Glutamatergic neuron (in vitro differentiated cells): Measurements from ENCODE around the gene CACHD1. TPM values are rescaled to one million over a fixed set of nuclear protein-coding genes. Genes with fewer than 3 reads are reported as not detected.

Source experiments
- DNase-seq: peaks from one replicate; pipeline ENCODE4 v3.0.0; 2022
- H3K27ac Mint-ChIP-seq: one replicate; pipeline ENCODE4 v1.8.0; 2020; ENCODE audit warnings: mild to moderate bottlenecking, mixed read lengths, inconsistent platforms; ENCODE audit not compliant: unreplicated experiment
- H3K27me3 Mint-ChIP-seq: one replicate; pipeline ENCODE4 v1.8.0; 2020; ENCODE audit warnings: mild to moderate bottlenecking, moderate library complexity, mixed read lengths, inconsistent platforms; ENCODE audit not compliant: unreplicated experiment
- H3K36me3 Mint-ChIP-seq: one replicate; pipeline ENCODE4 v1.8.0; 2020; ENCODE audit warnings: mild to moderate bottlenecking, mixed read lengths, inconsistent platforms; ENCODE audit not compliant: unreplicated experiment
- H3K4me1 Mint-ChIP-seq: one replicate; pipeline ENCODE4 v1.8.0; 2020; ENCODE audit warnings: mild to moderate bottlenecking, low read depth, mixed read lengths, inconsistent platforms; ENCODE audit not compliant: unreplicated experiment
- H3K4me3 Mint-ChIP-seq: one replicate; pipeline ENCODE4 v1.8.0; 2020; ENCODE audit warnings: mild to moderate bottlenecking, mixed read lengths, inconsistent platforms; ENCODE audit not compliant: unreplicated experiment
- H3K9me3 Mint-ChIP-seq: one replicate; pipeline ENCODE4 v1.8.0; 2020; ENCODE audit warnings: mild to moderate bottlenecking, moderate library complexity, mixed read lengths, inconsistent platforms; ENCODE audit not compliant: unreplicated experiment
- total RNA-seq: library from RNA; stranded (reverse); fragmentation: NEBNext Ultra II Directional; extraction: Animal tissue kit (Norgen Biotek cat#: 25700); gene quantifications from one replicate; pipeline ENCODE4 v1.2.1, GENCODE V29; 2021; ENCODE audit not compliant: unreplicated experiment
- TF ChIP-seq, protein P1 (sequence below): fragments of 200-600 bp; sonication (generic); IDR thresholded peaks from one replicate; pipeline ENCODE4 v1.5.0; 2021; ENCODE audit not compliant: partially characterized antibody, unreplicated experiment

CACHD1 gene
- total RNA-seq, 1 donor from 2014 or later = 9.4 TPM

DNA sequence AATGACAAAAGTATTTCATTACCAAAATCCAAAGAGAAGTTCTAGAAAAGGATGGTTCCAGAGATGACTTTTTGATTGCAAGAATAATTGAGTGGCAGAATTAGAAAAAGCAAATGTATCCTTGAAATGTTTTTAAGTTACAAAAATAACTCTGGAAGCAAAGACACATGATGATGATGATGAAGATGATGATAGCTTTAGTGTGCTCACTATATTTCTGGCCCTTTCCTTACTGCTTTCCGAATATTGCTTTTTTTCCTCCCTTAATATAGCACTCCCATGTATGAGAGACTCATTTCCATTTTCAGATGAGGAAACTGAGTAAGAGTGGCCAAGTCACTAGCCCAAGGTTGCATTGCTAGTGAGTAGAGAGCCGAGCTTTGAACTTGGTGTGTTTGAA is 54.7 kb downstream of the CACHD1 start:
- DNase-seq = no peak
- H3K36me3 Mint-ChIP-seq = no peaks in the 10 kb centered on the region
- TF ChIP-seq, protein P1, sequence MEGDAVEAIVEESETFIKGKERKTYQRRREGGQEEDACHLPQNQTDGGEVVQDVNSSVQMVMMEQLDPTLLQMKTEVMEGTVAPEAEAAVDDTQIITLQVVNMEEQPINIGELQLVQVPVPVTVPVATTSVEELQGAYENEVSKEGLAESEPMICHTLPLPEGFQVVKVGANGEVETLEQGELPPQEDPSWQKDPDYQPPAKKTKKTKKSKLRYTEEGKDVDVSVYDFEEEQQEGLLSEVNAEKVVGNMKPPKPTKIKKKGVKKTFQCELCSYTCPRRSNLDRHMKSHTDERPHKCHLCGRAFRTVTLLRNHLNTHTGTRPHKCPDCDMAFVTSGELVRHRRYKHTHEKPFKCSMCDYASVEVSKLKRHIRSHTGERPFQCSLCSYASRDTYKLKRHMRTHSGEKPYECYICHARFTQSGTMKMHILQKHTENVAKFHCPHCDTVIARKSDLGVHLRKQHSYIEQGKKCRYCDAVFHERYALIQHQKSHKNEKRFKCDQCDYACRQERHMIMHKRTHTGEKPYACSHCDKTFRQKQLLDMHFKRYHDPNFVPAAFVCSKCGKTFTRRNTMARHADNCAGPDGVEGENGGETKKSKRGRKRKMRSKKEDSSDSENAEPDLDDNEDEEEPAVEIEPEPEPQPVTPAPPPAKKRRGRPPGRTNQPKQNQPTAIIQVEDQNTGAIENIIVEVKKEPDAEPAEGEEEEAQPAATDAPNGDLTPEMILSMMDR = no peak
- H3K27me3 Mint-ChIP-seq = no peaks in the 10 kb centered on the region
- no peak overlapping the region for H3K4me3 Mint-ChIP-seq
- peaks cover 10% of the 10 kb centered on the region for H3K4me1 Mint-ChIP-seq
- H3K9me3 Mint-ChIP-seq = no peaks in the 10 kb centered on the region
- no peak overlapping the region for H3K27ac Mint-ChIP-seq

DNA sequence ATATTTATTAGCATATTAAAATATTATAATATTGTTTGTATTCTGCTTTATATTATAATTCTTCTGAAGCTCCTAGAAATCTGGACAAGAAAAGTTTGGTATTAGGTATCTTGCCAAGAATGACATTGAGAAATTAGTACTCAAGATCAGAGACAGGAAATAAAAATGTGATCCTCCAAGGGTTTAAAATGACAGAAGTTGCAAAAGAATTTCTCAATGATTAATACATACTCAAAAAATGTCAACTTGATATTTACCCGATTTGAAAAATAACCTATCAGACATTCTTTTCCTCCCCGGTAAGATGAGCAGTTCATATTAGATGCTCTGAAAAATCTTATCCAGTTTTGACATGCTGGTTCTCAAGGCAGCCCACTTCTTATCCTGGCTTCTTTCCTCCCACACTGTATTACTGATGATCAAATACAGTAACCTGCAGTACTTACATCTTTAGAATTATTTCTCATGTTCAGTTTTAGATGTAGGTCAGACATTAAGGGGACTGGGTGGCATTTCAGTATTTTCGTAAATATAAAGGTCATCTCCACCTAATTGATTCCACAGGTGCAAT is 55.3 kb downstream of the CACHD1 start:
- Mint-ChIP-seq H3K9me3 (no peaks in the 10 kb centered on the region), H3K27ac (no peak overlapping the region), H3K4me1 (peaks cover 10% of the 10 kb centered on the region), H3K4me3 (no peak overlapping the region), H3K27me3 (no peaks in the 10 kb centered on the region), H3K36me3 (no peaks in the 10 kb centered on the region)
- no peak for DNase-seq
- TF ChIP-seq, protein P1 = no peak

DNA sequence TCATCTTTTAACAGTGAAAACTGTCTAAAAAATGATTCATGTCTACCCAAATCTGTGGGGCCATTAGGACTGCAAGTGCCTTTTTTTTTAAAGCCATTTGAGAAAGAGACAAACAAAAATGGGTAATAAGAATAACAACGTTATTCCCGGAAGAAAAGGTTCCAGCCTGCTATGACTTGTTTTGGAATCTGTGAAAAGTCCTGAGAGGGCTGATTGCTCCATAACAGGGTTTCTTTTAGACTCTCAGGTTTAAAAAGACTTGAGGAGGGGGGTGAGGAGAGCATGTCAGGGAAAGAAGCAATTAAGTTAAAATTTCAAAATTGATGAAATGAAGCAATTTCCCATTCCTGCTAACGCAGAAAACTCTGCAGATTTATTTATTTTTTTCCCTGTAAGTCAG is 56.4 kb downstream of the CACHD1 start:
- TF ChIP-seq, protein P1 = no peak
- Mint-ChIP-seq H3K4me1 (peaks cover 10% of the 10 kb centered on the region), H3K27ac (no peak overlapping the region), H3K27me3 (no peaks in the 10 kb centered on the region), H3K4me3 (no peak overlapping the region), H3K9me3 (no peaks in the 10 kb centered on the region), H3K36me3 (no peaks in the 10 kb centered on the region)
- DNase-seq = no peak

GRCh38 chr1:64527165-64527564 is 57.2 kb downstream of the CACHD1 start:
- TF ChIP-seq, protein P1 = no peak
- H3K27ac Mint-ChIP-seq = no peak overlapping the region
- H3K27me3 Mint-ChIP-seq = no peaks in the 10 kb centered on the region
- no peaks in the 10 kb centered on the region for H3K9me3 Mint-ChIP-seq
- peaks cover 10% of the 10 kb centered on the region for H3K4me1 Mint-ChIP-seq
- DNase-seq = no peak
- no peaks in the 10 kb centered on the region for H3K36me3 Mint-ChIP-seq
- H3K4me3 Mint-ChIP-seq = no peak overlapping the region

DNA sequence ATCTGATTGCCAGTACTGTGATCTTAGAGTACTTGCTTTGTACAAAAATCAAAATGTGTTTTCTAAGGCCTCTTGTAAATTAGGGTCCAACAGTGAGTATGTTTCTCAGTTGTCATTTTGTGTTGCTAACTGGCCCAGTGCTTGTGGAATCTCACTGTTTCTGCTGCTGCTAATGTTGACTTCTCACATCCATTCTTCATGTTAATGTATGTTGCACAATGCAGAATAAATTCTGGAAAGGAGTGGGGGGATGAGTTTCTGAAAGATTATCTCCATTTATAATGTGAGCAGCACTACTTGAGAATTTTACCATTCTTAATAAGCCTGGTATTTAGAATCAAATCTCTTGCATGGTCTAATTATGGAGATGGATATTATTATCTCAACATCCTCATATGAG is 57.9 kb downstream of the CACHD1 start:
- TF ChIP-seq, protein P1 = no peak

More for the DNA sequence above, 57.9 kb downstream of the CACHD1 start:
- no peak overlapping the region for H3K4me3 Mint-ChIP-seq
- H3K27me3 Mint-ChIP-seq = no peaks in the 10 kb centered on the region
- H3K36me3 Mint-ChIP-seq = no peaks in the 10 kb centered on the region
- H3K9me3 Mint-ChIP-seq = no peaks in the 10 kb centered on the region
- peaks cover 10% of the 10 kb centered on the region for H3K4me1 Mint-ChIP-seq
- DNase-seq = no peak
- no peak overlapping the region for H3K27ac Mint-ChIP-seq
